Measurements from ENCODE around the gene KIF14. TPM values are rescaled to one million over a fixed set of nuclear protein-coding genes. Genes with fewer than 3 reads are reported as not detected.

Gene KIF14
- total RNA-seq, 3 donors from 2014 or later, result 0.60 to 3.0 (median 0.81) TPM

DNA sequence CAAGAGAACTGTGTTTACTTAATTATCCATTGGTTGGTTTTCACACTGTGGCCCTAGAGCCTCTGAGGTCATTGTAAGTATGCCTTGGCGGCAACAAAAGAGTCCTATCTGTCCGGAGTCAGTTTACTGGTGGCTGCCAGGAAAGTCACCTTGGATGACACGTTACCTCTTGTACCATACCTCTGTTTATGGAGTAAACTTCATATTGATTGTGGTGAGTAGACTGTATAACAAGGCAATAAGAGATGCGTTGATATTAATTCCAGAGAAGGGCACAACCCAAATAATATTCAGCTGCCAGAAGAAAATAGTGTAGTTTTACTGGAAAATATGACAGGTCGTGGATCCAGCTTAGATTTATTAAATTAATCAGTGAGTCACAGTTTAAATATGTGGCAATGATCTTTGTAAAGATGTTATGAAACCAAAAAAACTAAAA, 20.4 kb upstream of the KIF14 start:
- no peaks in the 10 kb centered on the region for H3K9me3 ChIP-seq
- intact Hi-C loops (cut with DNase I, micrococcal nuclease), result no loop called here
- DNase-seq (no peak), ATAC-seq (no peak)
- H3K36me3 ChIP-seq (ENCODE audit: low read depth), result no peaks in the 10 kb centered on the region
- TF ChIP-seq CTCF (IDR thresholded peaks at IDR 0.05), result no peak
- no peak overlapping the region for H3K4me3 ChIP-seq
- H3K4me1 ChIP-seq (ENCODE audit: low read depth), result no peaks in the 10 kb centered on the region

DNA sequence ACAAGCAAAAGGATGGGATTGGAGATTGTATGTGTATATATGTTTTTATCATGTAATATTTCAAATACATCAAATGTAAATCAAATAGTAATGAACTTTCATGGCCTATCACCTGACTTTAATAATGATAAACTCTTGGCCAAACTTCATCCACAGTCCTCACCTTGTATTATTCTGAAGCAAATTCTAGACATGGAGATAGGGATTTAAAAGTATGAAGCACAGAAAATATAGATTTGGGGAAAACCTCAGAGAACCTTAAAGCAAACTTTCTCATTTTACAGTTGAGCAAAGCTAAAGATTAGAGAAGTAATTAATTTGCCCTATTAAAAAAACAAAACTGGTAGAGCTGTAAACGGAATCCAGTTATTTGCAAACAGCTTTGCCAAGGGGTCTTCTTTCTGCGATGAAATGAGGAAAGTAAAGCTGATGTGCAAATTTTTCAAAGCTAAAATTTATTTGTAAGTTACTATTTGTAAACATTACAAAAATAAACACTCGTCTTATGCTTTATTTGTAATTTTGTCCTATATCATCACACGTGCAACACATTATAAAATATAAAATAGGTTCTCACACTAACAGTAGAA, 19.9 kb upstream of the KIF14 start:
- Histone ChIP-seq H3K4me1 (ENCODE audit: low read depth) (no peaks in the 10 kb centered on the region), H3K9me3 (no peaks in the 10 kb centered on the region), H3K36me3 (ENCODE audit: low read depth) (no peaks in the 10 kb centered on the region), H3K4me3 (no peak overlapping the region)
- TF ChIP-seq CTCF (IDR thresholded peaks at IDR 0.05), result no peak
- ATAC-seq, result no peak
- intact Hi-C loops (cut with DNase I, micrococcal nuclease), result no loop called here
- DNase-seq, result no peak

DNA sequence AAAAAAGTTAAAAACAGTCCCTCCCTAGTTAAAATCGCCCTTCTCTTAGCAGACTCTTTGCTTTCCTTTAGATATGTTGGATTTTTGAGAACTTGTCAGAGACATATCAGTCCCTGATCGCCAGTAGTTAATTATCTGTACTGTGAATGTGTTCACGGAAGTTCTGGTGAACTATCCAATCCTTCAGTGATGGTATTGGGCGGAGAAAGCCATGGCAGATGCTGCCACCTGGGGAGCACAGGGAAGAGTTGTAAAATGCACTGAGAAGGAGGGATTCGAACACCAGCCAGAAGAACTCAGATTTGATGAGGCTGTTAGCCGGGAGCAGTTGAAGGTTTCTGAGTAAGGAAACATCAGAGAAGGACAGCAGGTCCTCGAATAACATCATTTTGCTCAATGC, 17.5 kb upstream of the KIF14 start:
- Histone ChIP-seq H3K36me3 (ENCODE audit: low read depth) (no peaks in the 10 kb centered on the region), H3K9me3 (no peaks in the 10 kb centered on the region), H3K4me1 (ENCODE audit: low read depth) (no peaks in the 10 kb centered on the region), H3K4me3 (no peak overlapping the region)
- intact Hi-C loops (cut with DNase I, micrococcal nuclease), result no loop called here
- no peak for TF ChIP-seq CTCF (IDR thresholded peaks at IDR 0.05)
- DNase-seq (no peak), ATAC-seq (peak; percentile 14)

GRCh38 chr1:200636681-200637080, 16.1 kb upstream of the KIF14 start:
- H3K36me3 ChIP-seq (ENCODE audit: low read depth), result no peaks in the 10 kb centered on the region
- TF ChIP-seq CTCF (IDR thresholded peaks at IDR 0.05), result no peak
- no peak for DNase-seq
- no peak overlapping the region for H3K4me3 ChIP-seq
- no peak for ATAC-seq
- no peaks in the 10 kb centered on the region for H3K9me3 ChIP-seq
- intact Hi-C loops (cut with DNase I, micrococcal nuclease), result no loop called here
- no peaks in the 10 kb centered on the region for H3K4me1 ChIP-seq (ENCODE audit: low read depth)

DNA sequence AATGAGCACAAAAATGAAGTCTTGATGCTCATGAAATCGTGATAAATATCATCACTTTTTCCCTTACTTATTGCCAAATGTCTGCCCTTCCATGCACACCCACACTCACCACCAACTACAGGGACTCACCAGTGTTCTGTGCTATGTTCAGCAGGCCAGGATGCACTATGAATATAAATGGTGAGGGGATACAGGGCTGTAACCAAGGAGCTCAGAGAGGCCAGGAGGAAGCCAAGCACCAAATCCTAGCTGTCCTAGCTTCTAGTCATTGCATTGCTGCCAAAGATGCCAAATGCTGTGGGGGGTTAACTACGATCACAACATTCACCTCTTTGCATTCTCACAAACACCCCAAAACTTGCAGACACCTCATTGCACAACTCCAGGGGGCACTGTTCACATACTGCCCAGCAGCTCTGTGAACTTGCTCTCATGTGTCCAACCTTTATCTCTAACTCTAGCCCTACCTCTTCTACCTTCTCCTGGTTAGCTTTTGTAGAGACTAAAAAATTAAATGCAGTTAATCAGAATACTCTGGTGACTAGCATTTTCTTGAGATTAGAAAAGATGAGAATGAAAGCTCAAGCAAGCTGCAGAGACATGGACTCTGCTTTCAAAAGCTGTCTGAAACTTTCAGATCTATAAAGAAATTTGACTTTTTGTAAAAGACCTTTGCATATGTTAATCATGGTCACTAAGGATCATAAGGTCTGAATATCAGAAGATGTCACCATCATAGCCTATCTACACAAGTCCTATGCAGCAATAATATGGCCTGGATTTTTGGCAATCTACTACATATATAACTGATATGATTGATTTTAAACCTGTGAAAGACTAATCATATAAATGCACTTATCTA, 13.9 kb upstream of the KIF14 start:
- no peak for DNase-seq
- intact Hi-C loops (cut with DNase I, micrococcal nuclease), result no loop called here
- Histone ChIP-seq H3K4me1 (ENCODE audit: low read depth) (no peaks in the 10 kb centered on the region), H3K9me3 (no peaks in the 10 kb centered on the region), H3K4me3 (no peak overlapping the region), H3K36me3 (ENCODE audit: low read depth) (no peaks in the 10 kb centered on the region)
- ATAC-seq, result no peak
- TF ChIP-seq CTCF (IDR thresholded peaks at IDR 0.05), result no peak
